ENCODE measurements around the gene GRIA3. TPM values are rescaled to one million over a fixed set of nuclear protein-coding genes. Genes with fewer than 3 reads are reported as not detected.

Gene GRIA3
- total RNA-seq, 3 donors from 2014 or later: 0.51 to 1.2 (median 0.72) TPM

DNA sequence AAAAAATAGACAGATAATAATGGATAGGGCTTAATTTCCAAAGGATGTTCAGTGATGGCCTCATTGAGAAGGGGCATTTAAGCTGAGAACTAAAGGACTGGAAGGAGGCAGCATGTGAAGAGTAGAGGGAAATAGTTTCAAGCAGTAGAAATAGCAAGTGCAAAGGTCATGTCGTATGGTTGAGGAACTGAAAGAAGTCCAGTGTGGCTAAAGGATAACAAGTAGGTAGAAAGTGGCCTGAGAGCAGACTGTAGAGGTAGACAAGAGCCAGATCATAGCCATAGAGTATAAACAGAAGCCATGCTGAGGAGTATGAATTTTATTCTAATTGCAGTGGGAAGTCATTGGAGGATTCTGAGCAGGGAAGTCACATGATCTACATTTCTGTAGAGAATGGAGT lies 72.3 kb downstream of the GRIA3 start:
- DNase-seq (no peak), ATAC-seq (no peak)
- no peaks in the 10 kb centered on the region for H3K4me1 ChIP-seq (ENCODE audit: low read depth)
- TF ChIP-seq, protein P1, sequence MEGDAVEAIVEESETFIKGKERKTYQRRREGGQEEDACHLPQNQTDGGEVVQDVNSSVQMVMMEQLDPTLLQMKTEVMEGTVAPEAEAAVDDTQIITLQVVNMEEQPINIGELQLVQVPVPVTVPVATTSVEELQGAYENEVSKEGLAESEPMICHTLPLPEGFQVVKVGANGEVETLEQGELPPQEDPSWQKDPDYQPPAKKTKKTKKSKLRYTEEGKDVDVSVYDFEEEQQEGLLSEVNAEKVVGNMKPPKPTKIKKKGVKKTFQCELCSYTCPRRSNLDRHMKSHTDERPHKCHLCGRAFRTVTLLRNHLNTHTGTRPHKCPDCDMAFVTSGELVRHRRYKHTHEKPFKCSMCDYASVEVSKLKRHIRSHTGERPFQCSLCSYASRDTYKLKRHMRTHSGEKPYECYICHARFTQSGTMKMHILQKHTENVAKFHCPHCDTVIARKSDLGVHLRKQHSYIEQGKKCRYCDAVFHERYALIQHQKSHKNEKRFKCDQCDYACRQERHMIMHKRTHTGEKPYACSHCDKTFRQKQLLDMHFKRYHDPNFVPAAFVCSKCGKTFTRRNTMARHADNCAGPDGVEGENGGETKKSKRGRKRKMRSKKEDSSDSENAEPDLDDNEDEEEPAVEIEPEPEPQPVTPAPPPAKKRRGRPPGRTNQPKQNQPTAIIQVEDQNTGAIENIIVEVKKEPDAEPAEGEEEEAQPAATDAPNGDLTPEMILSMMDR (IDR thresholded peaks at IDR 0.05): no peak
- intact Hi-C loops (cut with DNase I, micrococcal nuclease): no loop called here
- no peak overlapping the region for H3K4me3 ChIP-seq
- no peaks in the 10 kb centered on the region for H3K9me3 ChIP-seq
- no peaks in the 10 kb centered on the region for H3K36me3 ChIP-seq (ENCODE audit: low read depth)

DNA sequence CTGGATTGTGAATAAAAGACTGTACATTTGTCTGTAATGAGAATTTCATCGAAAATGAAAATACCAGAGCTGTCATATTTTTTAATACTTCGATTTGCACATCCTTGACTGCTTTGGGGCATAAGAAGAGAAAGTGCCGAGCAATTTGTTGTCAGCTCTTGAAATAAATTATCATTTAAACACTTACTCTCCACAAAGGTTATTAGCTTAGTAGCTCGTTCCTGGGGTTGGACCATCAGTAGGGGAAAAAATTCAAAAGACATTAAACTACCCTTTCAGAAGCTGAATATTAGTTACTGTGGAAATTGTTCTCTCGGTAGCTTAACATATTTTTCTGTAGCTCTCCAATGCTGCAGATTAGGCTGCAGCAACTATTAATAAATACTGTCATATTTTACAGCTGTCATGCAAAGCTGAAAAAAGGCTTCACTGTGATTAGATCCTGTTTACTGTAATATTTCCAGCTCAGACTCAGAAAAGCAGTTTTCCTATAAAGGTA lies 76.9 kb downstream of the GRIA3 start:
- no peaks in the 10 kb centered on the region for H3K4me1 ChIP-seq (ENCODE audit: low read depth)
- DNase-seq (no peak), ATAC-seq (no peak)
- H3K4me3 ChIP-seq: no peak overlapping the region
- H3K36me3 ChIP-seq (ENCODE audit: low read depth): no peaks in the 10 kb centered on the region
- intact Hi-C loops (cut with DNase I, micrococcal nuclease): no loop called here
- no peaks in the 10 kb centered on the region for H3K9me3 ChIP-seq
- TF ChIP-seq, protein P1 (IDR thresholded peaks at IDR 0.05): no peak

DNA sequence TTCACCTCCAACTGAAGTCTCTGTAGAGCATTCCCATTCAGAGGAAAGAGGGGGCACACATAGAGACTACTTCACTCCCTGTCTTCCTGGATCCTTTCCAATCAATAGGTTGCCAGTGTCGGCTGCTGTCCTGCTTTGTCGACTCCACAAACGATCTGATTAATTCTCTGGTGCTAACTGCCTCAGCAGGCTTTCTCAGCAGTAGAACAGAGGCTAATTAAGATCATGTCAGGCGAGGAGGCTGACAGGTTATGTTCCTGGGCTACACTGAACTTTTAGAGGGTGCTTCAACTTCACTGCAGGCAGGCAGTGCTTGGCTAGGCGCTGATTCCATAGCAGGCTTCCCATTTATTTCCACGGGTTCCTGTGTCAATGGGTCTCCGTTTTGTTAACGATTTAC lies 79.2 kb downstream of the GRIA3 start:
- TF ChIP-seq, protein P1 (IDR thresholded peaks at IDR 0.05): no peak
- no peaks in the 10 kb centered on the region for H3K9me3 ChIP-seq
- no peak for ATAC-seq
- intact Hi-C loops (cut with DNase I, micrococcal nuclease): no loop called here
- no peaks in the 10 kb centered on the region for H3K4me1 ChIP-seq (ENCODE audit: low read depth)
- DNase-seq: no peak
- H3K36me3 ChIP-seq (ENCODE audit: low read depth): no peaks in the 10 kb centered on the region
- no peak overlapping the region for H3K4me3 ChIP-seq

DNA sequence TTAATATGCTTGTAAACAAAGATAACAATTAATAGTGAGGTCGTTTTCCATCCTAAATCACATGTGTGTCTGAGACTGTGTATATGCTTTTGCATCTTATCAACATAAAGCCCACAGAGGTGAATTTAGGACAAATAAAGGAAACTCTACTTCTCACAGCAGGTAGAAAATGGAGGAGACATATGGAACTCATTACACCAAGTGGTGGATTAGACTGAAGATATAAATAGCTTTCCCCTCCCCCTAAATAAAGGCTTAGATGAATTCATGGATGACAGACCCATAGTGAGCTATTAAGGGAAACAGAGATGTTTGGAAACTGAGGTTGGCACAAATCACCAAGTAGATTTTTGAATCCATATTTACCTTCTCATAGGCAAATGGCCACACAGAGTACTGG lies 79.7 kb downstream of the GRIA3 start:
- H3K9me3 ChIP-seq: no peaks in the 10 kb centered on the region
- ATAC-seq: no peak
- intact Hi-C loops (cut with DNase I, micrococcal nuclease): no loop called here

DNA sequence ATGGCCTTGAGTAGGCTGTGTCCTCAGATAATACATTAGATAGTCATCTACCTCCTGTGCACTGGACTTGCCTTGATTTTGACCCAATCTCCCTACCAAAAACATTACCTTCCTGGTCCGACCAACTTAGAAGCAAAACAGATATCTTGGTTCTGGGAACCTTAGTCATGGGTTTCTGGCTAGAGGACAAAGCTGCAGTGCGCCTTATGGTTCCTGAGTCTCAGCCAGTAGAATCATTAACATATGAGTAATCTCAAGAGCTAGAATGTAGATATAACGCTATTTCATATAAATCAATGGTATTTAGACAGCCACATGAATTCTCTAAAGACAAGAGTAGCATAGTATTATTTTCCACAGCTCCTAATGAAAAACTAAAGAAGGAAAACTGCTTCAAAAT lies 83.1 kb downstream of the GRIA3 start:
- TF ChIP-seq, protein P1 (IDR thresholded peaks at IDR 0.05): no peak
- H3K4me1 ChIP-seq (ENCODE audit: low read depth): no peaks in the 10 kb centered on the region
- intact Hi-C loops (cut with DNase I, micrococcal nuclease): no loop called here
- DNase-seq (no peak), ATAC-seq (no peak)
- H3K9me3 ChIP-seq: no peaks in the 10 kb centered on the region
- H3K4me3 ChIP-seq: no peak overlapping the region
- no peaks in the 10 kb centered on the region for H3K36me3 ChIP-seq (ENCODE audit: low read depth)

More for the DNA sequence above, 79.7 kb downstream of the GRIA3 start:
- DNase-seq: no peak
- TF ChIP-seq, protein P1 (IDR thresholded peaks at IDR 0.05): no peak
- Histone ChIP-seq H3K4me3 (no peak overlapping the region), H3K36me3 (ENCODE audit: low read depth) (no peaks in the 10 kb centered on the region), H3K4me1 (ENCODE audit: low read depth) (no peaks in the 10 kb centered on the region)

DNA sequence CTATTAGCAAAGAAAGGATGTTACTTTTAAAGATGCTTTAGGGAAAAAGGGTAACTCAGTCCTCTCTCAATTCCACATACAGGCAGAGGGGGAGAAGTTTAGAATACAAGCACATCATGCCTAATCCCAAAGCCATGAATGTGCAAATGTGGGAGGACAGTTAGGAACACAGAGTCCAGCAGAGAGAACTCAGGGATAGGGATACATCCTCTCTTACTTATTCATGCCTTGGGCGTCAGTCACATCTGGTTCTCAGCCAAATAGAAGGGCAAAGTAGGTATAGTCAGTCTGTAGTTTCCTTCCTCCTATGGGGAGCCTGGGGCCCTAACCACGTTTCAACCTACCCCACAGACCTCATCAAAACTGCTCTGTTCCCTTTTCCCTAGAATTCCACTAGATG lies 87.8 kb downstream of the GRIA3 start:
- DNase-seq (no peak), ATAC-seq (no peak)
- TF ChIP-seq, protein P1 (IDR thresholded peaks at IDR 0.05): no peak
- intact Hi-C loops (cut with DNase I, micrococcal nuclease): no loop called here
- Histone ChIP-seq H3K36me3 (ENCODE audit: low read depth) (no peaks in the 10 kb centered on the region), H3K4me3 (no peak overlapping the region), H3K4me1 (ENCODE audit: low read depth) (no peaks in the 10 kb centered on the region), H3K9me3 (no peaks in the 10 kb centered on the region)
